Karpas-422 (cell line): Measurements from ENCODE around the gene C2CD2. TPM values are rescaled to one million over a fixed set of nuclear protein-coding genes. Genes with fewer than 3 reads are reported as not detected.

Experiments
- DNase-seq: peaks from one replicate; pipeline ENCODE4 v3.0.0-alpha.2; 2015
- H2AFZ ChIP-seq: fragments of 200-600 bp; sonication (generic); 2 replicates; pipeline ENCODE4 v1.6.1; 2014; ENCODE audit warnings: antibody characterized with exemption, low read length, mixed read lengths
- H3K27ac ChIP-seq: fragments of 200-600 bp; sonication (generic); 2 replicates; pipeline ENCODE4 v1.5.1; 2014; ENCODE audit warnings: mild to moderate bottlenecking, low read length, moderate library complexity
- H3K27me3 ChIP-seq: fragments of 200-600 bp; sonication (generic); 2 replicates; pipeline ENCODE4 v1.6.1; 2014; ENCODE audit warnings: low read length, mixed read lengths
- H3K36me3 ChIP-seq: fragments of 200-600 bp; sonication (generic); 2 replicates; pipeline ENCODE4 v1.6.1; 2014; ENCODE audit warnings: low read length, mixed read lengths; ENCODE audit not compliant: insufficient read depth
- H3K4me1 ChIP-seq: fragments of 200-600 bp; sonication (generic); 2 replicates; pipeline ENCODE4 v1.6.1; 2014; ENCODE audit warnings: mild to moderate bottlenecking, low read length, mixed read lengths
- H3K4me2 ChIP-seq: fragments of 200-600 bp; sonication (generic); 2 replicates; pipeline ENCODE4 v1.6.1; 2014; ENCODE audit warnings: low read length, low read depth, mild to moderate bottlenecking; ENCODE audit not compliant: poor library complexity, severe bottlenecking
- H3K4me3 ChIP-seq: fragments of 200-600 bp; sonication (generic); 2 replicates; pipeline ENCODE4 v1.5.1; 2014; ENCODE audit warnings: mild to moderate bottlenecking, antibody characterized with exemption, low read length, mixed read lengths
- H3K79me2 ChIP-seq: fragments of 200-600 bp; sonication (generic); 2 replicates; pipeline ENCODE4 v1.6.1; 2014; ENCODE audit warnings: mild to moderate bottlenecking, low read length, mixed read lengths
- H3K9ac ChIP-seq: fragments of 200-600 bp; sonication (generic); 2 replicates; pipeline ENCODE4 v1.6.0; 2014; ENCODE audit warnings: low read length
- H3K9me2 ChIP-seq: fragments of 200-600 bp; sonication (generic), shearing (Covaris generic); replicated peaks from 2 replicates; pipeline ENCODE4 v1.6.0; 2014; ENCODE audit warnings: mild to moderate bottlenecking, low read length, moderate library complexity; ENCODE audit not compliant: insufficient read depth
- H3K9me3 ChIP-seq: fragments of 300-700, 200-600 bp; sonication (generic); 2 replicates; pipeline ENCODE4 v1.6.1; 2014; ENCODE audit warnings: low read length, mixed read lengths
- H4K20me1 ChIP-seq: fragments of 200-600 bp; sonication (generic); 2 replicates; pipeline ENCODE4 v1.6.1; 2014; ENCODE audit warnings: mild to moderate bottlenecking, antibody characterized with exemption, low read length, low read depth; ENCODE audit not compliant: insufficient read depth
- total RNA-seq: library from RNA; depleted of rRNA; stranded (reverse); fragments of >200 nt; shearing (Covaris generic); gene quantifications from 2 replicates; pipeline ENCODE4 v1.2.3, GENCODE V29; 2014; ENCODE audit warnings: low replicate concordance

C2CD2 gene
- total RNA-seq, 1 experiment from 2014 or later: not detected

- Histone ChIP-seq H3K4me1 (no peaks in the 10 kb centered on the region), H3K4me2 (no peak overlapping the region), H3K27ac (no peak overlapping the region), H2AFZ (no peak overlapping the region), H3K9ac (no peak overlapping the region), H3K9me3 (no peaks in the 10 kb centered on the region), H3K27me3 (no peaks in the 10 kb centered on the region), H3K9me2 (no peaks in the 10 kb centered on the region), H3K36me3 (no peaks in the 10 kb centered on the region), H3K79me2 (no peaks in the 10 kb centered on the region), H3K4me3 (no peak overlapping the region), H4K20me1 (no peaks in the 10 kb centered on the region)
- DNase-seq: no peak
Observed at GRCh38 chr21:41851090-41851790, 102.6 kb downstream of the C2CD2 start.

GRCh38 chr21:41850085-41850484, 103.7 kb downstream of the C2CD2 start:
- H3K36me3 ChIP-seq: no peaks in the 10 kb centered on the region
- H3K27me3 ChIP-seq: no peaks in the 10 kb centered on the region
- H2AFZ ChIP-seq: no peak overlapping the region
- no peak overlapping the region for H3K27ac ChIP-seq
- H4K20me1 ChIP-seq: no peaks in the 10 kb centered on the region
- H3K9me2 ChIP-seq: no peaks in the 10 kb centered on the region
- H3K9me3 ChIP-seq: no peaks in the 10 kb centered on the region
- H3K79me2 ChIP-seq: no peaks in the 10 kb centered on the region
- no peak overlapping the region for H3K4me2 ChIP-seq
- H3K4me3 ChIP-seq: no peak overlapping the region
- H3K4me1 ChIP-seq: no peaks in the 10 kb centered on the region
- no peak for DNase-seq
- H3K9ac ChIP-seq: no peak overlapping the region

GRCh38 chr21:41848958-41849580, 104.7 kb downstream of the C2CD2 start:
- H3K9me3 ChIP-seq: no peaks in the 10 kb centered on the region
- no peaks in the 10 kb centered on the region for H3K27me3 ChIP-seq
- H3K9me2 ChIP-seq: no peaks in the 10 kb centered on the region
- no peak overlapping the region for H3K9ac ChIP-seq
- no peak for DNase-seq
- H3K4me2 ChIP-seq: no peak overlapping the region
- H3K79me2 ChIP-seq: no peaks in the 10 kb centered on the region
- no peaks in the 10 kb centered on the region for H3K36me3 ChIP-seq
- H3K4me1 ChIP-seq: peaks cover 1% of the 10 kb centered on the region; the same call in 1 of the 2 replicates
- no peak overlapping the region for H3K27ac ChIP-seq
- H3K4me3 ChIP-seq: no peak overlapping the region
- no peak overlapping the region for H2AFZ ChIP-seq
- H4K20me1 ChIP-seq: no peaks in the 10 kb centered on the region

DNA sequence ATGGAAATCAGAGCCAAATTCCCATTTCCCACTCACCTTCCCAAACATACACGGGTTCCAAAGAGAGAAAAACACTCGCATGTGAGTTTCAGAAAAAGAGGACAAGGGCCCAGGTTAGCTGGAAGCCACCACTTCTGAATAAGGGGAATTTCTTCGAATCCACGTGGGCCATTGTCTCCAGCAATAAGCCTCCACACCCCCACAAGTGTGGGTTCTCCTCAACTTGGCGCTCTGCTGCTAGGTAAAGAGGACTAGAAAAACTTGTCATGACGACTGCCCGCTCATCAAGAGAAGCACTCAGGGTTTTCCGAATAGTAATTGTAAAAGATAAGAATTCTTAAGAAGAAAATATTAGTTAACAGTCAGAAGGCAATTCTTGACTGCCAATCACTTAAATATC, 105.3 kb downstream of the C2CD2 start:
- no peaks in the 10 kb centered on the region for H3K27me3 ChIP-seq
- H3K4me3 ChIP-seq: no peak overlapping the region
- no peak overlapping the region for H3K4me2 ChIP-seq
- H3K36me3 ChIP-seq: no peaks in the 10 kb centered on the region
- no peaks in the 10 kb centered on the region for H4K20me1 ChIP-seq
- no peaks in the 10 kb centered on the region for H3K79me2 ChIP-seq
- H3K9ac ChIP-seq: no peak overlapping the region
- H3K4me1 ChIP-seq: peaks cover 3% of the 10 kb centered on the region; the same call in 1 of the 2 replicates
- H2AFZ ChIP-seq: no peak overlapping the region
- no peak overlapping the region for H3K27ac ChIP-seq
- no peak for DNase-seq
- no peaks in the 10 kb centered on the region for H3K9me2 ChIP-seq
- H3K9me3 ChIP-seq: no peaks in the 10 kb centered on the region

DNA sequence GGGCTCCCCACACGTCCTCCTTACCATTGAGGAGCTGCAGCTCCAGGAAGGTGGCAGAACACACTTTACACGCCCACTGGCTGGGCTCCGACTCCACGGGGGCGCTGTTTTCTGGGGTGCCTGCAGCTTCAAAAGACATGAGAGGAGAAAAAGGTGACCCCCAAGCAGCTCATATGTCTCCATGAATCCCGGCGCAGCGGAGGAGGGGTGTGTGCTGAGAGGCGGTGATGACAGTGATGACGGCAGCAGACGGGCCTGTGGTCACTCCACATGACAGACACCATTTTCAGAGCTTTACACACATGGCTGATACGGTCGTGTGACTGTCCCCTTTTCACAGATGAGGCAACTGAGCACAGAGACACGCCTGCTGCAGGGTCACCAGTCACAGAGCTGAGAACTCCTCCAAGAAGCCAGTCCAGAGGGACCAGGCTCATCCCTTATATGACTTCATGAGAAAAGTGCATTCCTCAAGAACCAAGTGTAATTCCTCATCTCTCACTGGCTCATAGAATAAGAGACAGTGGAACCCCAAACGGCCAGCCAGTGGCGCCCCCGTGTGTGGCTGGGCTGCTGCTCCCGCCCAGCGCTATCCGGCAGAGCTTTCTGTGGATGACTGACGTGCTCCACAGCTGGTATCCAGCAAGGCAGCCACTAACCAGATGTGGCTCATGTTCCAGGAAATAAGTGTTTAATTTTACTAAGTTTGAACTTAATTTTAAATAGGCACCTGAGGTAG, 106.6 kb downstream of the C2CD2 start:
- Histone ChIP-seq H3K4me3 (no peak overlapping the region), H3K27me3 (no peaks in the 10 kb centered on the region), H3K9me2 (no peaks in the 10 kb centered on the region), H3K4me1 (peaks cover 3% of the 10 kb centered on the region; the same call in 1 of the 2 replicates), H4K20me1 (no peaks in the 10 kb centered on the region), H3K9ac (no peak overlapping the region), H3K9me3 (no peaks in the 10 kb centered on the region), H2AFZ (no peak overlapping the region), H3K36me3 (no peaks in the 10 kb centered on the region), H3K79me2 (no peaks in the 10 kb centered on the region), H3K4me2 (no peak overlapping the region), H3K27ac (no peak overlapping the region)
- no peak for DNase-seq

DNA sequence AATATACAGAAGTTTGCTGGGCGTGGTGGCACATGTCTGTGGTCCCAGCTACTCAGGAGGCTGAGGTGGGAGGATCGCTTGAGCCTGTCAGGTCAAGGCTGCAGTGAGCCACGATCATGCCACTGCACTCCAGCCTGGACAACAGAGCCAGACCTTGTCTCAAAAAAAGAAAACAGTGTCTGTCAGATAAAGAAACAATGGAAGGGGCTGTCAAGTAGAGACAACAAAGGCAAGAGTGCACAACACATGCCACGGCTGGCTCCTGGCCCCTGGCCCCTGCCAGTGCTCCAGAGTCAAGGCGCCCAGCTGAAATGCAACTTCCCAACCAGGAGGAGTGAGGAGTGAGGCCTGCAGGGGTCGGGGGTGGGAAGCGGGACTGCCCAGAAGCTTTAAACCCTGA, 107.3 kb downstream of the C2CD2 start:
- H3K9me2 ChIP-seq: no peaks in the 10 kb centered on the region
- DNase-seq: no peak
- no peak overlapping the region for H3K27ac ChIP-seq
- no peak overlapping the region for H2AFZ ChIP-seq
- H3K27me3 ChIP-seq: no peaks in the 10 kb centered on the region
- H3K79me2 ChIP-seq: no peaks in the 10 kb centered on the region
- H3K9ac ChIP-seq: no peak overlapping the region
- no peaks in the 10 kb centered on the region for H3K9me3 ChIP-seq
- peaks cover 3% of the 10 kb centered on the region; the same call in 1 of the 2 replicates for H3K4me1 ChIP-seq
- no peak overlapping the region for H3K4me3 ChIP-seq
- no peaks in the 10 kb centered on the region for H4K20me1 ChIP-seq
- H3K4me2 ChIP-seq: no peak overlapping the region
- H3K36me3 ChIP-seq: no peaks in the 10 kb centered on the region

- Histone ChIP-seq H3K9ac (no peak overlapping the region), H3K36me3 (no peaks in the 10 kb centered on the region), H3K9me3 (no peaks in the 10 kb centered on the region), H3K27ac (no peak overlapping the region), H3K9me2 (no peaks in the 10 kb centered on the region), H3K4me2 (no peak overlapping the region), H3K79me2 (no peaks in the 10 kb centered on the region), H4K20me1 (no peaks in the 10 kb centered on the region), H2AFZ (no peak overlapping the region), H3K4me3 (no peak overlapping the region), H3K27me3 (no peaks in the 10 kb centered on the region), H3K4me1 (peaks cover 3% of the 10 kb centered on the region; the same call in 1 of the 2 replicates)
- DNase-seq: no peak
Observed at GRCh38 chr21:41846033-41846317, 107.8 kb downstream of the C2CD2 start.

DNA sequence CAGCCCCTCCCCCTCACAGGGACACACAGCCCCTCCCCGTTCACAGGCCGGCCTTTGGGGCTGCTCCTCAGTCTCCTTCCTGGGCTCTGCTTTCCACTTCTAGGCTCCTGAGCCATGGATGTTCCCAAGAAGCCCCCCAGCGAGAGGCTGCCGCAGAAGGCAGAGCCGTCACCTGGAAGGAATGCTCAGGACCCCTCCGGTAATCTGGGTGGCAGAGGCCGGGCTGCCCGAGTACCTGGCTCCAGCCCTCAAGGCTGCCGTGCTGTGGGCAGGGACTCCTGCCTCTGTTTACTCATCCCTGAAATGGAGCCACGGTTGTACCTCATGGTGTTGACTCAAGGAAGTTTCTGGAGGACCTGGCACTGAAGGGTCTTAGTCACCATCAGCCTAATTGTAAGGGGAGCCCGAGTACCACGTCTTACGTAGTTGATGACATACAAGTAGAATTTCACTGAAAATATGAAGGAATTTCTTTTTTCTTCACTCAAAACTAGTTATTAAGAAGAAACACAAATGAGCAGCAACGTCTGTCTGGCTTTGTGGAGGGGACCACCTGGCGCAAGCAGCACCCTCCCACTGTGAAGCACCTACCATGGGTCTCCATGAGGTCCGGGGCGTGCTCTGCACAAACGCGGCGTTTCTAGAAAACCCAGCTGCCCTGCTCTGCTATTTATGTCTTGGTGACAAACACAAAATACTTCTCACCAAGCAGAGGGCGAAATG, 108.3 kb downstream of the C2CD2 start:
- no peaks in the 10 kb centered on the region for H3K79me2 ChIP-seq
- no peak overlapping the region for H2AFZ ChIP-seq
- peaks cover 3% of the 10 kb centered on the region; the same call in 1 of the 2 replicates for H3K4me1 ChIP-seq
- H3K27ac ChIP-seq: no peak overlapping the region
- no peak overlapping the region for H3K4me3 ChIP-seq
- no peaks in the 10 kb centered on the region for H3K9me3 ChIP-seq
- H4K20me1 ChIP-seq: no peaks in the 10 kb centered on the region
- no peak overlapping the region for H3K4me2 ChIP-seq
- DNase-seq: no peak
- no peak overlapping the region for H3K9ac ChIP-seq
- H3K27me3 ChIP-seq: no peaks in the 10 kb centered on the region
- no peaks in the 10 kb centered on the region for H3K9me2 ChIP-seq
- no peaks in the 10 kb centered on the region for H3K36me3 ChIP-seq
